Uterus (tissue), 2 donors: ENCODE measurements around the gene KRTAP29-1.

Experiments used
- CTCF ChIP-seq, 4 experiments: fragments of 200-600 bp in 2 of 4; fragments of 450-650 bp in 2 of 4; sonication (generic) in 2 of 4; IDR thresholded peaks; one replicate each; pipeline ENCODE4 v1.5.1; 2016 to 2019; ENCODE audit warnings: antibody characterized with exemption in 4 of 4, mild to moderate bottlenecking in 2 of 4, moderate library complexity in 1 of 4
- POLR2A ChIP-seq, 2 donors: fragments of 450-650 bp; IDR thresholded peaks; one replicate each; pipeline ENCODE4 v1.6.1; 2016; ENCODE audit warnings: antibody characterized with exemption in 2 of 2, mild to moderate bottlenecking in 1 of 2, moderate library complexity in 1 of 2

GRCh38 chr17:41287050-41287449, 15.6 kb downstream of the KRTAP29-1 start:
- TF ChIP-seq POLR2A (IDR thresholded peaks at IDR 0.05): no peak
- no peak for TF ChIP-seq CTCF (IDR thresholded peaks at IDR 0.05)
